ENCODE measurements around the gene CNTNAP2.

Gene CNTNAP2

DNA sequence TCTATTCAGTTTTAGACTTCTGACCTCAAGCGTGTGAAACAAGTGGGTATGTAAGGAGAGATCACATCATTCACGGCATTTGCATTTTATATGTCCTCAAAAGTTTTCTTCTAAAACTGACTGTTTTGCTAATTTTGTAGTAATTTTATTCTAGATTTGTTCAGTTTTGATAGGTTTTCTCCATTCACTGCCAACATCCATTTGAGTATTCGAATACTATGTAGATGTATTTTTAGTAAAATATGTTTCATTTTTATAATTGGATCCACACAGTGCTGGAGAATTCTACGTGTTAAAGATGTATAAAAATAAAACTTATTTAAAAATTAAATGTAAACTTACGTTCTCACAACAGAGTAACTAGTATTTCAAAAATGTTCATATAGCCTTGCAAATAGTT is 503.0 kb downstream of the CNTNAP2 start:
- DNase-seq (ENCODE audit: low spot score), result no peak

DNA sequence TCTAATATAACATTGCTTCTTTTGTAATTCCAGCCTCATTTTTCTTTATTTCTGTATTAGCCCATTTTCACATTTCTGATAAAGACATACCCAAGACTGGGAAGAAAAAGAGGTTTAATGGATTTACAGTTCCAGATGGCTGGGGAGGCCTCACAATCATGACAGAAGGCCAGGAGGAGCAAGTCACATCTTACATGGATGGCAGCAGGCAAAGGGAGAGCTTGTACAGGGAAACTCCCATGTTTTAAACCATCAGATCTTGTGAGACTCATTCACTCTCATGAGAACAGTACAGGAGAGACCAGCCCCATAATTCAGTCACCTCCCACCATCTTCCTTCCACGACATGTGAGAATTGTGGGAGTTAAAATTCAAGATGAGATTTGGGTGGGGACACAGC is 510.3 kb downstream of the CNTNAP2 start:
- DNase-seq (ENCODE audit: low spot score), result no peak

DNA sequence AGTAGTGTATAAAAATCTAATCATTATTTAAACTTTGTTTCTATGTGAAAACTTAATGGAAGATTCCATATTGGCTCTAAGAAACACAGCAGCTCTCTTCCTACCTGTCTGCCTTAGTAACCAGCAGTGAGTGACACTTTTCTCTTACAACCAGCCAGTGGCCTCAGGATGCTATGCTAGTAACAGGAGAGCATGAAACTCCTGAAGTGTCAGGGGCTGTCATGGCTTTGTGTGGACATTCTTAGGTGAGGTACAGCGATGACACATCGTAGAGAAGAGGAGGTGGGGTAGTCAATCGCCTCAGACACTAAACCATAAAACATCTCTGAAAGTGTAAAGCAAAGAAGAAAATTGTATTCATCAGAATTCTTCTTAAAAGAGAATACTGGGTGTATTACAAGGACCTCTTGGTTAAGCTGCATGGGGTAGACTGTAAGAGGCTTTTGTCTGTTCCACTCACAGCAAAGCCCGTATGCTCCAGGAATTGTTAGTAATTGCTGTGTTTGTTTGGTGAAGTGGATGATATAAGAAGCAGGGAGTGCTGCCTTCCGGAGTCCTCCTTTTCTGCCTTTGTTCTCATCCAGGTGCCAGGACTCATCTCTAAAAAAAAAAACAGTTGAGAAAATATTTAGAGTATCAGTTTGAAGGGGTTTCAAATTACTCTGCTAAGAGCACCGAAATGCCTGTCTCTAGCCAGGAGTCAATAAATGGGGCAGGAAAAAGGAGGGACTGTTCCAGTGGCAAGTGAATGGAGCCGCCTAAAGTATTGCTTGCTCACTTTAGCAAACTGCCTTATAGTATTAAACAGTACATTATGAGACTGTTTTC is 518.8 kb downstream of the CNTNAP2 start:
- no peak for DNase-seq (ENCODE audit: low spot score)

DNA sequence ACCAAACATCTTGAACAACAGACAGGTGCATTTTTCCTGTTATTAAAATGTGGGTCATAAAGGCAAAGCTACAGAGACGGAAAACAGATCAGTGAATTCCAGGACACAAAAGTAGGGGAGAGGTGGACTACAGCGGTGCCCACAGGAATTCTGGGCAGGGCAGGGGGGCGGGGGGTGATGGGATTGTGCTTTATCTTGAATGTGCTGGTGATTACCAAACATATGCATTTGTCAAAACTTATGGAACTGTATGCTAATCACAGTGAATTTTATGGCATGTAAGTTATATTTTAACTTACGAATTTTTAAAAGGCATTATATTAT is 519.4 kb downstream of the CNTNAP2 start:
- no peak for DNase-seq (ENCODE audit: low spot score)

DNA sequence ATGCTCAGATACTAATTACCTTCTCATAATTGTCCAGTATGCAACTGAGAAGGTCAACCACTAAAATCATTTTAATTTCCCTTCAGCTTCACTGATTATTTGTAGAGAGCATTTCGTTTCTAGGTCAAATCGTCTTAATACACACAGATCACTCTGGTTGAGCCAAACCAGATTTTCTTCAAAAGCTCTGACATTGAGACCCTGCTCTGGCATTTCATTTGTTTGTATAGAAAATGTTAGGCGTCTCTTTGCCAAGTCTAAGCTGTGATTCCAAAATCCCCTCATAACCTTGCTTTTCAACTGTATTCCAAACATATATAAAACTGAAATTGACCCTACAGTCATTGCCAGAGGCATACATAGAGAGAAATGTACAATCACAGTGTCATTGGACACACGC is 520.0 kb downstream of the CNTNAP2 start:
- DNase-seq (ENCODE audit: low spot score), result no peak

DNA sequence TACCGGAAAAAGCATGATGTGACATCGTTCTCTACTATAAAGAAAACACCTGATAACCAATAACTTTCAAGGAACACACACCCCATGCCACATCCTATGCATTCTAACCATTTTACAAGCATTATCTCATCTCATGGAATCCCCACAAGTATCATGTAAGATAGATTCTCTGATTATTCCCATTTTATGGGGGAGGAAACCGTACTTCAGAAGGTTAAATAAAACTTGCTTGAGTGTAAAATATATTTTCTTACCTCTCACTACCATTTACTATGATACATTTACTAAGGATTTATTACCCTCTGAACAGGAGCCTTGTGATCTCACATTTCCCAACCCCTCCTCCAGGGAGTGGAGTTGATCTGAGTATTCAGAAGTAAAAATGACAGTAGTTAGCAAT is 522.7 kb downstream of the CNTNAP2 start:
- no peak for DNase-seq (ENCODE audit: low spot score)

DNA sequence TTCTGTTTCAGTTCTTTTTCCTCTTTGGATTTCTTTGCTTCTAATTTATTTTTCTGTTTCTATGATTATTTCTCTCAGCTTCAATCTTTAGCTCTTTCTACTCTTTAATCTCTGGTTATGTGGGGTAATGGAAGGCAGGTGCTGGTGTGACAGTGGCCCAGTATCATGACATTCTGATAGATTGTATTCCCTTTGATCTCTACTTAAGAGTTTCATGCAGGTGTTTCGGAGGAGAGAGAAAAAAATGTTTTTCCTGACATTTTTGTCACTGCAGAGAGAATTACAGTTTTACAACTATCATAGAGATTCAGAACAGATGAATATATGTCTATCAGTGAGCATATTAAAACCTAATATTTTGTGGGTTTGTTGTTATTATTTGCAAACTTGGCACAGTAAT is 524.9 kb downstream of the CNTNAP2 start:
- no peak for DNase-seq (ENCODE audit: low spot score)

DNA sequence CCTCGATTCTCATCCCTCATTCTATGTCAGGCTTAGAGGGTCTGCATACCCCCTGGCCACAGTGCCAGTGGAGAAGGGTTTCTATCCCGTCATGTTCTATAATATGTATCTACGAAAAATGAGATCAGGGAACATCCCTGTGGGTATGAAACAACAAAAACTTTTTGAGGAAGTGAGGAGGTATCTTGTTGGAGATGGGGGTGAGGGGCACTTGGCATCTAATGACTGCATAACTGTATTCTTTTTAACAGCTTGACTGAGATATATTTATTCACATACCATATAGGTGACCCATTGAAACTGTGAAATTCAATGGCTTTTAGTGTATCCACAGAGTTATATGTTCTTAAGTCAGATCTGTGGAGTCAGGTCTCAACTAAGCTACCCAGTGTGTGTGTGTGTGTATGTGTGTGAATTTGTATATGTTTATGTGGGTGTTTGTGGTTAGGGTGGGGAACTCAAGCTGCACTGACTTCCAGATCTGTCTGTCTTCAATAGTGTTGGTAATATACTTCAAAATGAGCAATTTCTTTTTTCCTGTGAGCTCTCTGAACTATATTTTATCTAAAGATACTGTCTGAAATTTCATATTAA is 528.9 kb downstream of the CNTNAP2 start:
- no peak for DNase-seq (ENCODE audit: low spot score)

DNA sequence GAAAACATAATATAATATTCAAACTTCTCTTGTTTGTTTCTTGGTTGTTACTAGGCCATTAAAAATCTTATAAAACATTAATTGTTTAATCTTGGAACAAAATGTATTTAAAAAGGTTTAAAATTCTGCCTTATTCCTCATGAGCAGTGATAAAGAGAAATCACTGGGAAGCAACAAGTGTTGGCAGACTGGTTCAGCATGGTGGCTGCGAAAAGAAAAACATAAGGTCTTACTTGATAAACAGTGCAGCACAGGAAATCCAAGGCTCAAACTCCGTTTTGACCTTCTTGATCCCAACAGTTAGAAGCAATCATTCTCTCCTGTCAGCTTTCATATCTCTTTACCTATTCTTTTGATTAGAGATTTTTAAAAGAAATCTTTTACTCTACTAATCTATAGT is 530.8 kb downstream of the CNTNAP2 start:
- no peak for DNase-seq (ENCODE audit: low spot score)

DNA sequence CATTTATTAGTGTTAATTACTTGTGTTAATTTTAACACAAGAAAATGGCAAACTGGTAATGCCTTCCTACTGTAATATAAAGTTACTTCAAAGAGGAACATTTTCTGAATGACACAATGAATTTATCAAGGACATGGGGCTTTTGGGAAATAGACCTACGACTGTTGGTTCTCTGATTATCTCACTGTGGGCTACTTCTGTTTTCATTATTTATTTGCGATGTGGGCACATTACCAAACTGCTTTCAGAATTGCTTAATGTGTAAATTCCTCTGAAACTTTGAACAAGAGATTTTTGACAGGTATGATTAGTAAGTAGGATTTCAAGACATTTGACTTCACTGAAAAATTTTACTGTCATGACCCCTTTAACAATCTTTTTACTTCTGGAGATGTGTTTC is 535.6 kb downstream of the CNTNAP2 start:
- DNase-seq (ENCODE audit: low spot score), result no peak

DNA sequence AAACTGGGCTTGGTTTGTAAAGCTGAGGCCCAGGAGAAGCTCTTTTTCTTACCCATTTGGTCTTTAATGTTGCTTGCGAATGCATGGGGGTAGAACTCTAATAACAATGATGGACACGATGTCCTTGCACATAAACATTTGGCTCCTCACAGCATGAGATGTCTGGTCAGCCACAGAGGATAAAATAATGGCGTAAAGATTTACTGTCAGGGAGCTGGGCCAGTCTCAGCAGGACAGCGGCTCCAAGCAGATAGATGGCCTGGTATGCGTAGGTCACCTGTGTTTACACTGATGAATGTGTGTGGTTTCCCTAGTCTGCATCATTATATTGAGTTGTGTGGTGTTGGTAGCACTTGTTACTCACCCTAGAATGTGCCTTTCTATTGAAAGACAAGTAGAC is 537.4 kb downstream of the CNTNAP2 start:
- no peak for DNase-seq (ENCODE audit: low spot score)

DNA sequence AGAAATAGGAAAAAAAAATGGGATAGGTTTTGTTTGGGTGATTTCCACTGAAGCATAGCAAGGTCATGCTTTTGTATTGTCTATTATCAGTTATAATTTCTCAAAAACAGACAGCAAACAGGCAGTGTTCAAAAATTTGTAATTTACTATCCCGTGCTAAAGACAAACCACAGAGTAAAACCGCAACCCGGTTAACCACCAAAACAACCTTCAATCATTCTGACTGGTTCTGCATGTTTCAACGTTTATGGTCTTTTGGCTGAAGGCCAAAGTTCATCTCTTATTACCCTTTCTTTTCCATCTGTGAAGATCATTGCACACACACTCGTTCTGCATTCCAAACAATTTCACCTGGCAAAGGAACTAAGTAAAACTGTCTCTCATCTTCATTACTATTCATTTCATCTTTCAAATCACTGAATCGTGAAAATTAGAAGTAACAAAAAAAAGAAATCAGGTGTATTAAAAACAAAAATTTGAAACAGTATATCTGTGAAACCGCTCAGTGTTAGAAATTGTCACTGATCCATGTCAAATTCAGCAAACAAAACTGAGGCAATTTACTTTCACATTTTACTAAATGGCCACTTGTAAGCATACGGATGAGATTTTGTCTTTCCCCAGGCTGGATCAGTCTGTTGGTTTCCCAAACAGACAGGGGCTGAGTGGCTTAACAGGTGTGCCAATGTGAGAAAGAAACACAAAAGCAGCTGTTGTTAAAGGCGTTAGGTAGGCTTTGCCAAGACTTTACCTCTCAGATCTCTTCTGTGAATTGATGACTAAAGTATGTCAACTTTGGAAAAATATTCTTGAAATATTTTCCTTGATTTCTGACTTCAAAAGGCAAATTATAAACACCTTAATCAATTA is 539.6 kb downstream of the CNTNAP2 start:
- no peak for DNase-seq (ENCODE audit: low spot score)

DNA sequence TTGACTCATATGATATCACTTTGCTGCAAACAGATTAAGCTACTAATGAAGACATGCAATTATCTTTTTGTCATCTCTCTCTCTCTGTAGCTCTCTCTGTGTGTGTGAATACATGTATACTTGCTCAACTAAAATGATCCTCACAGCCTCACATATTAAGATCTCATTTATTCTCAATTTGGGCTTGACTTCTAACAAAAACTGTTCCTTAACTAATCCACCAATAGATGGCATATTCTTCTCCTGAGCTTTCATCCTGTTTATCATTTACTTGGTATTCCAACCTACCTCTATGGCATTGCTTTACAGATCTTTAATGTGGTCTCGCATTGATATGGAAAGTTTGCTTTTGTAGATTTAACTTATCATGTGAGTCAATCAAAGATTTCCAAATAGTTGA is 540.4 kb downstream of the CNTNAP2 start:
- DNase-seq (ENCODE audit: low spot score), result no peak

DNA sequence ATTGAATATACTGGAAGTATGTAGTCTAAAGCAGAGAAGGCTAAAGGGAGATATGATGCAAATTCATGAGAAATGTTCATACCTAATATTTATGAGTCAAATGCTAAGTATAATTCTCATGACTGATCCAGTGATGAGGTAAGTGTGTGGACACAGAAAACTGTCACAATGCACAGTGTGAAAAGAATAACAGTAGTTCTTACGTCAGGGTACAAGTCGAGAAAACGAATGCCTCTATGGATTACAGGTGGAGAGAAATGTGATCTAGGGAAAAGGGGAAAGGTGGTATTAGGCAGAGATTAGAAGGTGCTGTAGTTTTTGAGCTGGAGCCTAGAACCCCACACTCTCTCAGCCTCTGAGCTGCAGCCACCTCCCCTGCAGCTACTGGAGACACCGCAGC is 542.0 kb downstream of the CNTNAP2 start:
- DNase-seq (ENCODE audit: low spot score), result no peak

DNA sequence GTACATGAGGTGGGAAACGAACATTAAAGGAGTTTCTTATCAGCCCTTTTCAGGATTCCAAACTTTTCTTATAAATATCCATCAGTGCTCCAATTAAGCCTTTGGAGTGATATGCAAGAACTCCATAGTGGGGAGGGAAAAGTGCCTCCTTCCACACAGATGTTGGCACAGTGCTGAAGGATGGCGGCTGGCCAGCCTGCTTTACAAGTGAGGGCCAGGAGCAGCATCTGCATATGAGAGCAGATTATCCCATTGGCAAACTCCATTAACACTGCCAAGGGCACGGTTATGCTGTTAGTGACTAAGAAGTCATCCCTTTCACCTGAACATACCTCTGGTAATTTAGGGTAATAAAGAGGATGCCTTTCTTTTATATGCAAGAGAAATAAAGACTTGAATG is 543.1 kb downstream of the CNTNAP2 start:
- no peak for DNase-seq (ENCODE audit: low spot score)

DNA sequence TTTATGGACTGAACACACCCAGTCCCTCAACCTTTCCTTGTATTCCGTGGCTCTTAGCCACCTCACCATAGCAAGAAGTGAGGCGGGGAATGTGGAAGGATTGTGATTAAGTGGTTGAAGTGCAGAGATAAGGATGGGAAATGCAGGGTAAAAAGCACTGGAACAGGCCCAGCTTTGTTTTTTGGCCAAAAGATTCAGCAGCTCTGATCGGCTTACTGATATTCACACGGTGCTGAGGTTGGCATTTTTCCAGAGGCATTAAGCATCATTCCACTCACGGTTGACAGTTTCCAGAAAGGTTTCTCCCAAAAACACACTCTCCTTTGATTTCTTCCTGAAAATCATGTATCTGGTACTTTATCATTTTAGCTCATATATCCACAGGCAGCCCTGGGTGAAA is 544.2 kb downstream of the CNTNAP2 start:
- no peak for DNase-seq (ENCODE audit: low spot score)

DNA sequence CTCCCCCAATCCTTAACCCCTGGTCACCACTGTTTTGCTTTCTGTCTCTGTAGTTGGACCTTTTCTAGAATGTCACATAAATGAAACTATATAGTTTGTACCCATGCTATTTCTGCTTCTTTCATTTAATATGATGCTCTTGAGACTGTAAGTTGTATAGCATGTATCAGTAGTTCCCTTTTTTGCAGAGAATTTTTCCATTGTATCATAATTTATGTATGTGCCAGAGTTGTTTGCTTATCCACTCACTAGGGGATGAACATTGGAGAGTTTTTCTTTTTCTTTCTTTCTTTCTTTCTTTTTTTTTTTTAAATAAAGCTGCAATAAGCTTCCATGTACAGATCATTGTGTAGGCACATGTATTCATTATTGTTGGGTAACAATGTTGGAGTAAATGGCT is 544.8 kb downstream of the CNTNAP2 start:
- DNase-seq (ENCODE audit: low spot score), result no peak

DNA sequence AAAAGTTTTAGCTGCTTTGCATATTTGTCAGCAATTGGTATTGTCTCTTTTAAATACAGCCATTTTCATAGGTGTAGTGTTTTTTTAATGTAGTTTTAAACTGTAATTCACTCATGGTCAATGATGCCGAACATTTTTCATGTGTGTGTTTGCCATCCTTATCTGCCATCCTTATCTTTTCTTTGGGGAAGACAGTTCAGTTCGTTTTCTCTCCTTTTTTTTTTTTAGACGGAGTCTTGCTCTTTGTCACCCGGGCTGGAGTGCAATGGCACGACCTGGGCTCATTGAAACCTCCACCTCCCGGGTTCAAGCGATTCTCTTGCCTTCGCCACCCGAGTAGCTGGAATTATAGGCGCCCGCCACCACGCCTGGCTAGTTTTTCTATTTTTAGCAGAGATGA is 545.3 kb downstream of the CNTNAP2 start:
- DNase-seq (ENCODE audit: low spot score), result no peak

DNA sequence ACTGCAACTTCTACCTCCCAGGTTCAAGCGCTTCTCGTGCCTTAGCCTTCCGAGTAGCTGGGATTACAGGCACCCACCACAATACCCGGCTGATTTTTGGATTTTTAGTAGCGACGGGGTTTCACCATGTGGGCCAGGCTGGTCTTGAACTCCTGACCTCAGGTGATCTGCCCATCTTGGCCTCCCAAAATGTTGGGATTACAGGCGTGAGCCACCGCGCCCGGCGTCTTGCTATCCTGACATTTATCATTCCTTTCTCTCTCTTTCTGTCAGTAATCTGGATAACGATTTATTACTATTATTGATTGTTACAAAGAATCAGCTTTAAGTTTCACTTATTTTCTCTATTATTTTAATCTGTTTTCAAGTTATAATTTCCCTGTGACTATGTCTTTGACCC is 548.4 kb downstream of the CNTNAP2 start:
- DNase-seq (ENCODE audit: low spot score), result no peak

DNA sequence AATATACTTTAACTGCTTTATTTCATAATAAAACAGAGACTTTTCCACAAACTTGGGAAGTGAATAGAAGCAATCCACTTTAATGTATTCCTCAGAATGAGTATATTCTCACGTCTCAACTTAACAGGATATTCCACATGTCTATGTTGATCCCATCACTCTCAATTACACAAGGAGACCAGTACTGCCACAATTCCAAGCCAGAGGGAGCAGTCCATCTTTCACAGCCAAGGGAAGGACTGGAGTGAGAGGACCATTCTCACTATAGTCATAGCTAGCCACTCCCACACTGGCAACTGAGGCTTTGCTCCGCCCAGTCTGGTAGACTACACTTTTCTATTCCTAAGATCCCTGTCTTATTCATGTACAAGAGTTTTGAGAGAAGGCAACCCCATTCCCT is 553.9 kb downstream of the CNTNAP2 start:
- no peak for DNase-seq (ENCODE audit: low spot score)

DNA sequence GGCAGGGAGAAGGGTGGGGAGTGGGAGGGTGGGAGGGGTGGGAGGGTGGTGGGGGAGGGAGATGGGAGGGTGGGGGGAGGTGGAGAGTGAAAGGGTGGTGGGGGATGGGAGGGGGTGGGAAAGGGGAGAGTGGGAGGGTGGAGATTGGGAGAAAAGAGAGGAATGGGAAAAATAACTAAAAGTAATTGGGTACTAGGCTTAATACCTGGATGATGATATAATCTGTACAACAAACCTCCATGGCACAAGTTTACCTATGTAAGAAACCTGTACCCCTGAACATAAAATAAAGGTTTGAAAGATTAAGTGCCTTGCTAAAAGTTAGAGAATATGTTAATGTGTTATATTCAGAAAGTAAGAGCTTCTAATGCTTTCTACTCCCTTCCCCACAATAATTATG is 564.9 kb downstream of the CNTNAP2 start:
- no peak for DNase-seq (ENCODE audit: low spot score)

DNA sequence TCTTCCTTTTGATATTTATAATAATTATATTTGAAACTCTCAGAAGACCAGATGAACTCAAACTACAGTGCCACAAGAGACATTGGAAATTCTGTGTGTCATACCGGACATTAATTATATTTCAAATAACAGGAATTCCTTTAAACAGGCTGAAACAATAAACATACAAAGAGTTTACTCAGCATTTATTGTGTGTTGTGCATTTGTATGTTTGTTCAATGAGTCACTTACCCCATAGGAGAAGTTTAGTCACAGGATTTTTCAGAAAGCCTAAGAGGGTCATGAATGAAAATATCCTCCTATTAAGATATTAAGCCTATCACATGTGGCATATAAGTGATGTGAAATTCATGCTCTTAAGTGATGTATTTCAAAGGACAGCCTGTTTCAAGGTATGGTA is 566.8 kb downstream of the CNTNAP2 start:
- no peak for DNase-seq (ENCODE audit: low spot score)

DNA sequence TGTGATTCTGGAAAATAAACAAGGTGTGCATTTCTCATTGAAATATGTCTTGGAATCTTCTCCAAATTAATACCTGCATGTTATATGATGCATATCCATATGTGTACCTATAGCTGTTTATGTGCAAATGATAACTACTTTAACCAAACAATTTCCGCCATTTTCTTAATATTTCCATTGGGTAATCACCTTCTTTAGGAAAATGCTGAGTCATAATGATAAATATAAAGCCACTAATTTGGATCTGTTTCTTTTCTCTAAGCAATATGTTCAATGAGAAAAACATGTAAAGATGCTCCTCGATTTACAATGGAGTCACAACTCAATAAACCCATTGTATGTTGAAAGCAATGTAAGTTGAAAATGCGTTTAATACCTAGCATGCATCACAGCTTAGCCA is 574.4 kb downstream of the CNTNAP2 start:
- no peak for DNase-seq (ENCODE audit: low spot score)

Data from NAMALWA (cell line).